ENCODE results near the gene HLA-DRB5. TPM values are rescaled to one million over a fixed set of nuclear protein-coding genes. Genes with fewer than 3 reads are reported as not detected.

The HLA-DRB5 gene
- total RNA-seq, 1 donor from 2014 or later = 14.3 TPM

- TF ChIP-seq, protein P1, sequence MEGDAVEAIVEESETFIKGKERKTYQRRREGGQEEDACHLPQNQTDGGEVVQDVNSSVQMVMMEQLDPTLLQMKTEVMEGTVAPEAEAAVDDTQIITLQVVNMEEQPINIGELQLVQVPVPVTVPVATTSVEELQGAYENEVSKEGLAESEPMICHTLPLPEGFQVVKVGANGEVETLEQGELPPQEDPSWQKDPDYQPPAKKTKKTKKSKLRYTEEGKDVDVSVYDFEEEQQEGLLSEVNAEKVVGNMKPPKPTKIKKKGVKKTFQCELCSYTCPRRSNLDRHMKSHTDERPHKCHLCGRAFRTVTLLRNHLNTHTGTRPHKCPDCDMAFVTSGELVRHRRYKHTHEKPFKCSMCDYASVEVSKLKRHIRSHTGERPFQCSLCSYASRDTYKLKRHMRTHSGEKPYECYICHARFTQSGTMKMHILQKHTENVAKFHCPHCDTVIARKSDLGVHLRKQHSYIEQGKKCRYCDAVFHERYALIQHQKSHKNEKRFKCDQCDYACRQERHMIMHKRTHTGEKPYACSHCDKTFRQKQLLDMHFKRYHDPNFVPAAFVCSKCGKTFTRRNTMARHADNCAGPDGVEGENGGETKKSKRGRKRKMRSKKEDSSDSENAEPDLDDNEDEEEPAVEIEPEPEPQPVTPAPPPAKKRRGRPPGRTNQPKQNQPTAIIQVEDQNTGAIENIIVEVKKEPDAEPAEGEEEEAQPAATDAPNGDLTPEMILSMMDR (IDR thresholded peaks at IDR 0.05; ENCODE audit: borderline replicate concordance) = no peak
- H3K27ac ChIP-seq (replicated peaks) = no peak overlapping the region
- no peaks in the 10 kb centered on the region for H3K4me1 ChIP-seq
- no peak overlapping the region for H3K4me3 ChIP-seq
- H3K36me3 ChIP-seq = no peaks in the 10 kb centered on the region
- intact Hi-C loops (cut with micrococcal nuclease) = no loop called here
- H3K27me3 ChIP-seq (ENCODE audit: low read depth) = no peaks in the 10 kb centered on the region
- DNase-seq = no peak
- no peaks in the 10 kb centered on the region for H3K9me3 ChIP-seq (replicated peaks)
Observed at GRCh38 chr6:32492351-32492750, 37.7 kb downstream of the HLA-DRB5 start.

- H3K27me3 ChIP-seq (ENCODE audit: low read depth) = no peaks in the 10 kb centered on the region
- intact Hi-C loops (cut with micrococcal nuclease) = no loop called here
- no peak overlapping the region for H3K4me3 ChIP-seq
- DNase-seq = no peak
- TF ChIP-seq, protein P1 (IDR thresholded peaks at IDR 0.05; ENCODE audit: borderline replicate concordance) = no peak
- H3K4me1 ChIP-seq = no peaks in the 10 kb centered on the region
- H3K27ac ChIP-seq (replicated peaks) = no peak overlapping the region
- no peaks in the 10 kb centered on the region for H3K9me3 ChIP-seq (replicated peaks)
- no peaks in the 10 kb centered on the region for H3K36me3 ChIP-seq
Observed at GRCh38 chr6:32491700-32492099, 38.4 kb downstream of the HLA-DRB5 start.

- no peak for DNase-seq
- H3K27ac ChIP-seq (replicated peaks) = no peak overlapping the region
- H3K4me1 ChIP-seq = no peaks in the 10 kb centered on the region
- no peaks in the 10 kb centered on the region for H3K9me3 ChIP-seq (replicated peaks)
- H3K36me3 ChIP-seq = no peaks in the 10 kb centered on the region
- TF ChIP-seq, protein P1 (IDR thresholded peaks at IDR 0.05; ENCODE audit: borderline replicate concordance) = no peak
- no peak overlapping the region for H3K4me3 ChIP-seq
- H3K27me3 ChIP-seq (ENCODE audit: low read depth) = no peaks in the 10 kb centered on the region
- intact Hi-C loops (cut with micrococcal nuclease) = no loop called here
Observed at GRCh38 chr6:32488083-32488482, 42.0 kb downstream of the HLA-DRB5 start.

DNA sequence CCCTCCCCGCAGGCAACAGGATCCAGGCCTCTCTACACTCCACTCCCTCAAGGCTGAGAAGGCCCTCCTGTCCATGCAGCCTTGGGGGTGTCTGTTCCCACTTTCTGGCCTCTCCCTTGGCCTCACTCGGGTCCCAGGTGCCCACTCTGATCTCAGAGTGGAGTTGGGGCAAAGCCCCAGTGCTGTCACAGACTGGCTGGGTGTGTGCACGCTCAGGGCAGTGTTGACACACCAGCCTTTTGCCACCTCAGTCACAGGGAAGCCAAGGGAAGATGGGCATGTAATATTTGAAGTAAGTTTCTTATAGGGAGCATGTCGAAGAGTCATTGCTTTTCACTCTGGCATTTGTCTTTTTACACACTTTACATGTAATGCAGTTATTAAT lies 45.5 kb downstream of the HLA-DRB5 start:
- no peaks in the 10 kb centered on the region for H3K9me3 ChIP-seq (replicated peaks)
- H3K4me1 ChIP-seq = no peaks in the 10 kb centered on the region
- no peak for DNase-seq
- H3K27me3 ChIP-seq (ENCODE audit: low read depth) = no peaks in the 10 kb centered on the region
- H3K4me3 ChIP-seq = no peak overlapping the region
- intact Hi-C loops (cut with micrococcal nuclease) = no loop called here
- no peak overlapping the region for H3K27ac ChIP-seq (replicated peaks)
- TF ChIP-seq, protein P1 (IDR thresholded peaks at IDR 0.05; ENCODE audit: borderline replicate concordance) = no peak
- no peaks in the 10 kb centered on the region for H3K36me3 ChIP-seq

GRCh38 chr6:32483968-32484613 lies 46.0 kb downstream of the HLA-DRB5 start:
- no peak for DNase-seq
- H3K9me3 ChIP-seq (replicated peaks) = no peaks in the 10 kb centered on the region
- H3K4me1 ChIP-seq = no peaks in the 10 kb centered on the region
- H3K27ac ChIP-seq (replicated peaks) = no peak overlapping the region
- TF ChIP-seq, protein P1 (IDR thresholded peaks at IDR 0.05; ENCODE audit: borderline replicate concordance) = no peak
- H3K36me3 ChIP-seq = no peaks in the 10 kb centered on the region
- H3K27me3 ChIP-seq (ENCODE audit: low read depth) = no peaks in the 10 kb centered on the region
- no peak overlapping the region for H3K4me3 ChIP-seq
- intact Hi-C loops (cut with micrococcal nuclease) = no loop called here

All from left ventricle myocardium inferior (tissue), 1 donor.